ENCODE data around the gene CROCC.
"Not testable (repeated sequence)": the region's sequence is repeated elsewhere in the genome, so short reads cannot be mapped to it uniquely, and the experiment has no call there.

DNA sequence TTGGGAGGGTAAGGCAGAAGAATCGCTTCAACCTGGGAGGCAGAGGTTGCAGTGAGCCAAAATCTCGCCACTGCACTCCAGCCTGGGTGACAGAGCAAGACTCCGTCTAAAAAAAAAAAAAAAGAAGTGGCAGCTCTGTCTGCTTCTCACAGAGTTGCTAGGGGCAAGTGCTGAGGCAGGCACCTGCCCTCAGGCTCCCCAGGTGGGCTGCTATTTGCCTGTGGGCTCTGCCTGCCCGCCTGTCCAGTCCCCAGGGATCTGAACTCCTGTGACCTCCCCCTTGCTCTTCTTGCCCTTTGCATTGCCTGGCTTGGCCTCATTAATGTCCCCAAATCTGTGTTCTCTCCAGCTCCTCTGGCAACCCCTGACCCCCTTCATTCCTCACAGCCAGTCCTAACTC, 30.6 kb downstream of the CROCC start:
- TF ChIP-seq, protein P1, sequence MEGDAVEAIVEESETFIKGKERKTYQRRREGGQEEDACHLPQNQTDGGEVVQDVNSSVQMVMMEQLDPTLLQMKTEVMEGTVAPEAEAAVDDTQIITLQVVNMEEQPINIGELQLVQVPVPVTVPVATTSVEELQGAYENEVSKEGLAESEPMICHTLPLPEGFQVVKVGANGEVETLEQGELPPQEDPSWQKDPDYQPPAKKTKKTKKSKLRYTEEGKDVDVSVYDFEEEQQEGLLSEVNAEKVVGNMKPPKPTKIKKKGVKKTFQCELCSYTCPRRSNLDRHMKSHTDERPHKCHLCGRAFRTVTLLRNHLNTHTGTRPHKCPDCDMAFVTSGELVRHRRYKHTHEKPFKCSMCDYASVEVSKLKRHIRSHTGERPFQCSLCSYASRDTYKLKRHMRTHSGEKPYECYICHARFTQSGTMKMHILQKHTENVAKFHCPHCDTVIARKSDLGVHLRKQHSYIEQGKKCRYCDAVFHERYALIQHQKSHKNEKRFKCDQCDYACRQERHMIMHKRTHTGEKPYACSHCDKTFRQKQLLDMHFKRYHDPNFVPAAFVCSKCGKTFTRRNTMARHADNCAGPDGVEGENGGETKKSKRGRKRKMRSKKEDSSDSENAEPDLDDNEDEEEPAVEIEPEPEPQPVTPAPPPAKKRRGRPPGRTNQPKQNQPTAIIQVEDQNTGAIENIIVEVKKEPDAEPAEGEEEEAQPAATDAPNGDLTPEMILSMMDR (IDR thresholded peaks at IDR 0.05), result not testable (repeated sequence)
- TF ChIP-seq POLR2A (IDR thresholded peaks at IDR 0.05), result not testable (repeated sequence)
